Measurements from ENCODE around the gene GPR137.
"Not testable (repeated sequence)": the region's sequence is repeated elsewhere in the genome, so short reads cannot be mapped to it uniquely, and the experiment has no call there.

GPR137 gene

GRCh38 chr11:64321026-64321425 lies 35.4 kb downstream of the GPR137 start:
- no peak for DNase-seq

DNA sequence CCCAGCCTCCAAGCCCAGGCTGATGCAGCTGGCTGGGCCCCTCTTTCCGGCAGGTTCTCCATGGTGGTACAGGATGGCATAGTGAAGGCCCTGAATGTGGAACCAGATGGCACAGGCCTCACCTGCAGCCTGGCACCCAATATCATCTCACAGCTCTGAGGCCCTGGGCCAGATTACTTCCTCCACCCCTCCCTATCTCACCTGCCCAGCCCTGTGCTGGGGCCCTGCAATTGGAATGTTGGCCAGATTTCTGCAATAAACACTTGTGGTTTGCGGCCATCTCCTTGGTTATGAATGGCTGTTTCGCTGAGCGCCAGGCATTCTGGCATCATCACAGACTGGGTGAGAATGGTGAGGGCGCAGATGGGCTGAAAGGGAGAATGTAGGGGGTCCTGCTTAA lies 35.9 kb downstream of the GPR137 start:
- no peak for DNase-seq

DNA sequence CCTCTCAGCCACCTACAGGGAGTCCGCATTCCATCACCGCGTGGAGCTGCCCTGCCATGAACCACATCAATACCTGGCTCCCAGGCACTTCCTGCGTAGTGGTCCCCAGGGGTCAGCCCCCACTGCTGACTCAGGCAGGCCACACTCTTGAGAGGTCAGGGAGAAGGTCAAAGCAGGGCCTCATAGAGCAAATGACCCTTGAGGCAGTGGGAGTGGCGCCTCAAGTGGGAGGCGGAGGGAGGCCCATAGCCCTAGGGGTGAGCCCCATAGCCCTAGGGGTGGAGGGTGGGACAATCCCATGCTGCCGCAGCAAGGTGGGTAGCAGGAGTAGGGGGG lies 37.2 kb downstream of the GPR137 start:
- no peak for DNase-seq

DNA sequence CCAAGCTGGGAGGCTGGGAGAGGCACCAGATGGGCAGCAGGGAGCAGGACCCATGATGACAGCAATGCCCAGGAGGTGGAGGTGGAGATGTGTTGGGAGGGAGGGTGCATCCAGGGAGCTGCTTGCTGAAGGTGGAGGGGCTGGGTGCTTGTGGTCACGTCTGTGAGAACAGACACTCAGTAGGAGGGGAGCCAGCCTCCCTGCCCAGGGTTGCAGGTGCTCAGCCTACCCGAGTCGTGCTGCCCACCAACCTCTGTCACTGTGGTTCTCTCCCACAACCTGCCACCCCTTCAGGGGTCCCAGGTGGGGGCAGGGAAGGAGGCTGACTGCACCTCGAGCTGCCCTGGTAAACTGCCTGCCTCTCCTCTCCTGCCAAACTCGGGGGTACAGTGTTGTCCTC lies 37.7 kb downstream of the GPR137 start:
- no peak for DNase-seq

DNA sequence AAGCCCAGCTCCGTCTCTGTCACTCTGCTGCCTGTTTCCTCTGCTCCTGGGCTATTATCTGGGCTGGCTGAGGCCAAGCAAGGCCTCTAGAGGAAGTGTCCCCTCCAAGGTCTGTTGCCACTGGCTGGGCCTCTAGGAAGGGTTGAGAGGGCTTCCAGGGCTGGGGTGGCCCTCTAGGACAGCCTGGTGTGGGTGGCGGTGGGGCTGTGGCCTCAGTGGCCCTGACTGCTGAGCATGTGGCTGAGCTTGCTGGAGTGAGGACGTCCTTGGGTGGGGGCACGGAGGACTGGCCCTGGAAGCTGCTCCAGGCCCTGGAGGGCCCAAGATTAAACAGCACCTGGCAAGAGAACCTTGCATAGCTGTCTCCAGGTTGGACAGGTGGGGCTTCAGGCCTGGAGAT lies 38.3 kb downstream of the GPR137 start:
- DNase-seq, result not testable (repeated sequence)

DNA sequence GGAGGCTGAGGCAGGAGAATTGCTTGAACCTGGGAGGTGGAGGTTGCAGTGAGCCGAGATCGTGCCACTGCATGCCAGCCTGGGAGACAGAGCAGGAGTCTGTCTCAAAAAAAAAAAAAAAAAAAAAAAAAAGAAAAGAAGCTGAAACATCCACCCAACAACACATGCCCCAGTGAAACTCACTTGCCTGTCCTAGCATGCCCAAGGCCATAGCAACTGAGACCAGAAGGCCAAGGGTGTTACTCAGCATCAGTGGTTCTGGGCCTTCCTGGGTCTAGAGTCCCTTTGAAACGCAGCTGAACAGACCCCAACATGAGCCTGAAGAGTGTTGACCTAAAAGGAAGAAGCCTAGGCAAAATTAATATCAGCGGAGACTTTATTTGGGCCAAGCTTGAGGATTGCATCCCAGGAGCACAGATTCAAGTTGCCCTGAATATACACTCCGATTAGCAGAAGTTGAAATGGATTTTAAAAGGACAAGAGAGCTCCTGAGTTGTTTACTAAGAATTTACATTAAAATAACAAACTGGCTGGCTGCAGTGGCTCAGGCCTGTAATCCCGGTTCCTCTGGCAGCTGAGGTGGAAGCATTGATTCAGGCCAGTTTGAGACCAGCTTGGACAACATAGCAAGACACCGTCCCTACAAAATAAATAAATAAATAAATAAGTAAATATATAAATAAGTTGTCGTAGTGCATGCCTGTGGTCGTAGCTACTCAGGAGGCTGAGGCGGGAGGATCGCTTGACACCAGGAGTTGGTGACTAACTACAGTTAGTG lies 39.2 kb downstream of the GPR137 start:
- no peak for DNase-seq

DNA sequence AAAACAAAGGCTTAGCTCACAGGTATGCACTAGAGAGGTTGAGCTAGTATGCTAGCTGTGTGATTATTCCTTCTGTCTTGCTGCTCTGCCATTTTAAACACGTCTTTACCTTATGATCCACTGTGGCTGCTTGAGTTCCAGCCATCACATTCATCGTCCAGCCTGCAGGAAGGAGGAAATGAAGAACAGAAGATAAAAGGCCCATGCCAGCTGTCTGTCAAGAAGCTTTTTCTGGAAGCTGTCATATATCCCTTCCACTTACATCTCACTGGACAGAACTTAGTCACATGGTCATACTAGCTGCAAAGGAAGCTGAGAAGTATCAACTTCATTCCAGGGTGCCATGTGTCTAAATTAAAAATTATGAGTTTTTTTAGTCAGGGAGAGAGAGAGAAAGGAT lies 41.7 kb downstream of the GPR137 start:
- DNase-seq, result no peak

DNA sequence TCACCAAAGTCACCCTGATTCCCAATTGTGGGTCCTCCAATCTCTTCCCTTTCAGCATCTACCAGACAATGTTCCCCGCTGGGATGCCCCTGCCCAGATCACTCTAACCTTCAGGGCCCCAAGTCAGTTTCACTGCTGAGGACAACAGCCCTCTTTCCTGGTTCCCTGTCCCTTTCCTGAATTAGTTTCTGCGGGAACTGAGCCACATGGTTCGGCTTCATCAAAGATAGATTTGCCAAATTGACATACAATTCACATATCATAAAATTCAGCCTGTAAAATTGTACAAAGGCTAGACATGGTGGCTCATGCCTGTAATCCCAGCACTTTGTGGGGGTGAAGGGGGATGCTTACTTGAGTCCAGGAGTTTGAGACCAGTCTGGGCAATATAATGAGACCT lies 42.3 kb downstream of the GPR137 start:
- no peak for DNase-seq

DNA sequence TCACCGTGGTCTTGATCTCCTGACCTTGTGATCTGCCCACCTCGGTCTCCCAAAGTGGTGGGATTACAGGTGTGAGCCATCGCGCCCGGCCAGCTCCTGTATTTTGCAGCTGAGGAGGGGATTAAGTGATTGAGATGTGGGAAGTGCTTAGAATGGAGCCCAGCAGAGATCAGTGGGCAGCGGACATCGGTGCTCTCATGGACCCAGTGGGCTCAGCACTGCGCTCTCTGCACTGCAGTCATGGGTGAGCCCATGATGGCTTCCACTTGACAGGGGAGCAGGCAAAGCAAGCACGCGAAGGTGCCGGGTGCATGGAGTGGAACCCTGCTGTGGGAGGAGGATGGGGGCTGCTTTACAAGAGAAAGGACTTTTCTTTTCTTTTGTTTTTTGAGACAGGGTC lies 45.2 kb downstream of the GPR137 start:
- DNase-seq, result no peak

DNA sequence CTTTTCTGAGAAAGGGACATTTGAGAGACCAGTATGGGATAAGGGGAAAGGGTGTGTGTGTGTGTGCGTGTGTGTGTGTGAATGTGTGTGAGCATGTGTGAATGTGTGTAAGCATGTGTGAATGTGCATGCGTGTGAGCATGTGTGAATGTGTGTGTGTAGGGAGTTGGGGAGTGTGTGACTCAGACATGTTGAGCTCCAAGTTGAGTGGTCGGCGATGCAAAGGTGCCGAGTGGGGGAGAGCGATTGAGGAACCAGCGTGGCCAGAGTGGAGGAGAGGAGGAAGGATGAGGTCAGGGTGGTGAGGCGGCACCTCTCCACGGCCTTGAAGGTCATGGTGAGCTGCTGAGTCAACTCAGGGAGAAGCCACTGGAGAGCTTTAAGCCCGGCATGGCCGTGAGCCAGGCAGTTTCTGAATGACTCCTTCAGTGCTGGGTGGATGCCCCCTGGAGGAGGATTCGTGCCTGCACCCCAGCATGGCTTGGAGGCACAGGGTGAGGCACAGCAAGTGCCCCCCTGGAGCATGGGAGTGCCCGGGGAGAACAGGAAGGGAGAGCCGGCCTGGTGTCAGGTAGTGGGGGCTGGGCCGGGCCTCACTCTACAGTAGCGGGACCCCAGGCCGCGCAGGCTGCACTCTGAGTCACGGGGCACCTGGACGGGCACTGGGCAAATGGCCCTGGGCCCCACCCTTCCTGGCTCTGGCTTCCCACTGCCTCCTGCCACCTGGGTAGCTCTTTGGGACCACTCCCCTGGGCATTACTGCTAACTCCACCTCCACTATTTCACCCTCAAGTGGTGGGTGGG lies 46.1 kb downstream of the GPR137 start:
- DNase-seq, result peak; percentile 84

GRCh38 chr11:64333556-64333955 lies 47.9 kb downstream of the GPR137 start:
- no peak for DNase-seq

GRCh38 chr11:64334764-64335735 lies 49.4 kb downstream of the GPR137 start:
- peak; percentile 95 for DNase-seq

GRCh38 chr11:64337538-64338249 lies 52.0 kb downstream of the GPR137 start:
- no peak for DNase-seq

DNA sequence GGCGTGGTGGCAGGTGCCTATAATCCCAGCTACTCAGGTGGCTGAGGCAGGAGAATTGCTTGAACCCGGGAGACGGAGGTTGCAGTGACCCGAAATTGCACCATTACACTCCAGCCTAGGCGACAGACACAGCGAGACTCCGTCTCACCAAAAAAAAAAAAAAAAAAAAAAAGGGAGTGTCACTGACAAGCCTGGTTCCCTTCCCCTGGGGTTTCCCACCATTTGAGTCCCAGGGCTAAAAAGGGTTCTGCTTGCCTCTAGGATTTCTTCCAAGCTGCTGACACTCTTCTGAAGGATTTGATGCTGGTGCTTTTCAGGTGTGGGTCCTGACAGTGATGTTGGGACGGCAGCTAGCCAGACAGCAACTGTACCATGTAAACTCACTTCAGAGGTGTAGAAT lies 53.1 kb downstream of the GPR137 start:
- DNase-seq, result no peak

All from fibroblast of skin of back (primary cell).